Stimulated activated CD8-positive, alpha-beta memory T cell treated with anti-CD3 and anti-CD28 coated beads, Interleukin-7, amount 100 ng/mL, for 4 hours (primary cell): Measurements from ENCODE around the gene HS1BP3.
A peak's percentile ranks its signal among the peaks of the same experiment; 100 is the strongest.

ENCODE experiments used
- DNase-seq, 2 donors: peaks; one replicate each; pipeline ENCODE4 v3.0.0-alpha.2; 2020; ENCODE audit warnings: low read depth in 2 of 2

The HS1BP3 gene

GRCh38 chr2:20645761-20646160, 5.1 kb downstream of the HS1BP3 start:
- DNase-seq, result no peak

- no peak for DNase-seq
Measured at GRCh38 chr2:20645301-20645701, 5.6 kb downstream of the HS1BP3 start.

- no peak for DNase-seq
Measured at GRCh38 chr2:20643826-20644225, 7.1 kb downstream of the HS1BP3 start.

GRCh38 chr2:20643060-20643459, 7.8 kb downstream of the HS1BP3 start:
- no peak for DNase-seq

- peak; percentile 26 to 50 for DNase-seq
Measured at GRCh38 chr2:20642055-20642971, 8.6 kb downstream of the HS1BP3 start.

- DNase-seq, result no peak
Measured at GRCh38 chr2:20641123-20641985, 9.5 kb downstream of the HS1BP3 start.

- no peak for DNase-seq
Measured at GRCh38 chr2:20640411-20641122, 10.3 kb downstream of the HS1BP3 start.

- no peak for DNase-seq
Measured at GRCh38 chr2:20638646-20639430, 12.1 kb downstream of the HS1BP3 start.

- no peak for DNase-seq
Measured at GRCh38 chr2:20638014-20638413, 12.9 kb downstream of the HS1BP3 start.

- no peak for DNase-seq
Measured at GRCh38 chr2:20637147-20637546, 13.8 kb downstream of the HS1BP3 start.

- no peak for DNase-seq
Measured at GRCh38 chr2:20635675-20636584, 15.0 kb downstream of the HS1BP3 start.

- no peak for DNase-seq
Measured at GRCh38 chr2:20635113-20635510, 15.8 kb downstream of the HS1BP3 start.

GRCh38 chr2:20634507-20635112, 16.3 kb downstream of the HS1BP3 start:
- DNase-seq, result no peak

GRCh38 chr2:20633794-20634506, 16.9 kb downstream of the HS1BP3 start:
- no peak for DNase-seq

- no peak for DNase-seq
Measured at GRCh38 chr2:20633001-20633400, 17.9 kb downstream of the HS1BP3 start.

GRCh38 chr2:20632446-20632990, 18.4 kb downstream of the HS1BP3 start:
- DNase-seq, result no peak

GRCh38 chr2:20631617-20632307, 19.1 kb downstream of the HS1BP3 start:
- DNase-seq, result no peak

- DNase-seq, result no peak
Measured at GRCh38 chr2:20630967-20631366, 19.9 kb downstream of the HS1BP3 start.
